VCaP (cell line): ENCODE measurements around the gene ADGRD2.
"Not testable (repeated sequence)": the region's sequence is repeated elsewhere in the genome, so short reads cannot be mapped to it uniquely, and the experiment has no call there.

Experiments used
- H3K27ac ChIP-seq: fragments of 450-650 bp; 2 replicates; pipeline ENCODE4 v1.5.1; 2017
- CTCF ChIP-seq: fragments of 450-650 bp; conservative IDR thresholded peaks from 2 replicates; pipeline ENCODE4 v1.5.1; 2017; ENCODE audit warnings: mild to moderate bottlenecking, moderate library complexity

The ADGRD2 gene

GRCh38 chr9:124415102-124415851 lies 35.0 kb upstream of the ADGRD2 start, which contains the start of gene PSMB7:
Gene PSMB7, minus strand, starts transcription at chr9:124415442. Its CDS starts 17 bp downstream, at chr9:124415425.
- TF ChIP-seq CTCF: peak; percentile 90
- peak within 1 kb of the TSS; percentile 80 for H3K27ac ChIP-seq

GRCh38 chr9:124415852-124416484 lies 34.3 kb upstream of the ADGRD2 start:
- TF ChIP-seq CTCF: no peak
- H3K27ac ChIP-seq: peak overlapping the region; percentile 80

GRCh38 chr9:124419832-124420489 lies 30.3 kb upstream of the ADGRD2 start:
- no peak overlapping the region for H3K27ac ChIP-seq
- TF ChIP-seq CTCF: peak; percentile 65

- H3K27ac ChIP-seq: no peak overlapping the region
- no peak for TF ChIP-seq CTCF
These were observed 29.2 kb upstream of the ADGRD2 start for GRCh38 chr9:124420991-124421543.

GRCh38 chr9:124423155-124423554 lies 27.1 kb upstream of the ADGRD2 start:
- H3K27ac ChIP-seq: no peak overlapping the region
- no peak for TF ChIP-seq CTCF

GRCh38 chr9:124423591-124423990 lies 26.7 kb upstream of the ADGRD2 start:
- no peak overlapping the region for H3K27ac ChIP-seq
- no peak for TF ChIP-seq CTCF

GRCh38 chr9:124425733-124426132 lies 24.5 kb upstream of the ADGRD2 start:
- not testable (repeated sequence) for H3K27ac ChIP-seq
